KOPT-K1 (cell line): ENCODE data around the gene ATRAID.

Source experiments
- H3K27ac ChIP-seq: fragments of 200-600 bp; sonication (generic); 2 replicates; pipeline ENCODE4 v1.5.1; 2016; ENCODE audit warnings: antibody characterized with exemption, mild to moderate bottlenecking, low read depth, low read length; ENCODE audit not compliant: poor library complexity, severe bottlenecking
- H3K36me3 ChIP-seq: fragments of 200-600 bp; sonication (generic); 2 replicates; pipeline ENCODE4 v1.5.1; 2017; ENCODE audit warnings: antibody characterized with exemption, mild to moderate bottlenecking, low read length, moderate library complexity; ENCODE audit not compliant: insufficient read depth
- H3K9me3 ChIP-seq: fragments of 200-600 bp; sonication (generic); 2 replicates; pipeline ENCODE4 v1.5.1; 2017; ENCODE audit warnings: antibody characterized with exemption, low read length, mild to moderate bottlenecking; ENCODE audit not compliant: insufficient read depth, poor library complexity, severe bottlenecking

The ATRAID gene

DNA sequence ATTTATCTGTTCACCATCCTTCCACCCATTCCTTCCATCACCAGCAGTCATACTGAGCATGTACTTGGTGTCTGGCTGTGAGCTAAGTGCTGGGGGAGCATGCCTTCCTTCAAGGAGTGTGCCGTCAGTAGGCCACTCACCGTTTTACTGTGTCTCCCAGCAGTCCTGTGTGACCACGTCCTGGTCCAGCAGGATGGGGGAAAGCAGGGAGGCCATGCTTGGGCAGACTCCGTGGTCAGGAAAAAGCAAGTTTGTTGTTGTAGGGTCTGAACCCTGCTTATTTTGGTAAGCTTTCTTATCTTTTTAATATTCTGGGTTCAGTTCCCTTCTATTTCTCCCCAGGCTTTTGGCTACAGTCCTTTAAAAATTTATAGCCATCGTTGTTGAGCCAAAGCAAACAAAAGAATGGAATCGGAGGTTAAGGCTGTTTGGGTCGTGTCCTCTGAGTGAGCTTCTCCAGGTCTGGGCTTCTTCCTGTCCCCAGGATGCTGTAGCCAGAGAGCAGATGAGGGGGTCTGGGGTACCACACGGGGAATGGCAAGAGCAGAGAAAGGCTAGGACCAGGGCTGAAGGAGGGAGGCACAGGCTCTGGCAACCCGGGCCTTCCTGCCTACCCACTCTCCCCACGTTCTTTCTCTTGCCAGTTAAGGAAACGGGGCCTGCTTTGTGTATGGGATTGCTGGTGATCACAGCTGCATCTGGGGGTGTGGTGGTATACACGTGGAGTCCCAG lies 37.5 kb downstream of the ATRAID start:
- Histone ChIP-seq H3K27ac (no peak overlapping the region), H3K9me3 (no peaks in the 10 kb centered on the region), H3K36me3 (peaks cover 13% of the 10 kb centered on the region)

DNA sequence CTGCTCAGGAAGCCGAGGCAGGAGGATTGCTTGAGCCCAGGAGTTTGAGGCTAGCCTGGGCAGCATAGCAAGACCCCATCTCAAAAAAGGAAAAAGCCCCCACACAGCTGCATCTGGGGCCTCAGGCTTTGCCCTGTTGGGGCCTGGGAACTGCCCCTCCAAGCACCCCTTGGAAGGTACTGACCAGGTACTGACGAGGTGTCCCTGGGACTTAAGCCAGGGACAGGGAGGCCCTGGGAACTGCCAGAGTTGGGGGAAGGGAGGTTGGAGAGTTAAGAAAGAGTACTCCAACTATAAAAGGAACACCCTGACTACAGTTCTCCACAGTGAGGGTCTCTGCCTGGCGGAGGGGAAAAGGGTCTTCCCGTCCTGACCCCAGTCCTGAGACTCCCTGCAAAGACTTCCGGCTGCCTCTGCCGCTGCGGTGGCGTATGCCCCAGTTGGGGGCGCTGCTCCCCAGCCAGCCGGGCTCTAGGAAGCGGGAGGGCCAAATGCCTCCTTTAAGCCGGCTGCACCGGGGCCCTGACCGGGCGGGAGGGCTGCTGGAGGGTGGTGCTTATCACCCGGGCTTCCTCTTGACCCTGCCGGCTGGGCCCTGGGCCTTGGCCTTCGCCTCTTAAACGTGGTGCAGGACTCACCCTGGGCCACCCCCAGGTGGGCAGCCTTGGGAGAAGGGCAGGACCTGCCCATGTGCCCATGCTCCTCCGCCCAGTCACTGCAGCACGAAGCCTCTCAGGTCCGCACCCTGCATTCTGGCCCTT lies 38.2 kb downstream of the ATRAID start:
- H3K9me3 ChIP-seq, result no peaks in the 10 kb centered on the region
- peaks cover 6% of the 10 kb centered on the region; the same call in 1 of the 2 replicates for H3K36me3 ChIP-seq
- H3K27ac ChIP-seq, result no peak overlapping the region

DNA sequence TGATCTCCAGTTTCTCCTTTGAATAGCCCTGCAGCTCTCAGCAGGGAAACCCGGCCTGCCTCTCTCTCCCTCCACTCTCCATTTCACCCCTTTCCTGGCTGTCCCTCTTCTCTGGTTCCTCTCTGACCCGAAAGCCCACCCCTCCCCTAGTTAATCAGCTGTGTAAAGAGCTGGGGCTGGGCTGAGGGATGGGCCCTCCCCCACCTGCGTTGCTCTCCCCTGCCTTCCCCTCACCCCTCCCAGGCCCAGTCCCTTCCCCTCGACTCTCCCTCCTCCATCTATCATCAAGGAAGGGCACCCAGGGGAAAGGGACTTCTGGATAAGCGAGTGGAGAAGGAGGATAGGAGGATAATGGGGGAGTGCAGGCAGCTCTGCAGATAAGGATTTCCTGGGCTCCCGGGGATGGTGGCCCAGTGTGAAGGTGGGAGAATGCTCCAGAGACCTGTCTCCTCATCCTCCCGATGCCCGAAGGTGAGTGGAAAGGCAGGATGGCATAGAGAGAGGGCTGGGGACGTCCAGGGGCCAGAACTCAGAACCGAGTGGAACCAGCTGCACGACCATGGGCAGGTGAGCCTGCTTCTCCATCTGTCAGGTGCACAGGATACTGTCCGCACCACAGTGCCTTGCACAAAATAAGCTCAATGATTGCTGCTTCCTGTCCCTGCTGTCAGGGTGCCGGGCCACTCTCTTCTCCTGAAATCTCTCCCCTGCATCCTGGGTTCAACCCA lies 39.0 kb downstream of the ATRAID start:
- H3K36me3 ChIP-seq, result no peaks in the 10 kb centered on the region
- no peak overlapping the region for H3K27ac ChIP-seq
- no peaks in the 10 kb centered on the region for H3K9me3 ChIP-seq

DNA sequence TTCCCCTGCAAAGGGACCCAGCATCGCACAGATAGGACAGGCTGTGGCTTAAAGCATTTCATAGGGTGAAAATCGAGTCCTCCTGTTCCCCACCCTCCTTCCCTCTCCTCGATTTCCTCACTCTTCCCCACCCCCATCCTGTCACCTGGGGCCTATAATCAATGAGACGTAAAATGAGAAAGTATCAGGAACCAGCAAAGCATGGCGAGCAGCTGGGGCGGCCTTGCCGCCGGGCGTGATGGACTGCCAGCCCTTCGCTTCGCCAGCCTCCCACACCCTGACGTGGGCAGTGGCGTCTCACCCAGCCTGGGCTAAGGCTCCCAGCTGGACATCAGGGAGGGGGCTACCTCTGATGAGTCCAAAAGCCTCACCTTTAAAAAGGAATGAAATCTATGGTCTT lies 39.9 kb downstream of the ATRAID start:
- Histone ChIP-seq H3K36me3 (no peaks in the 10 kb centered on the region), H3K27ac (no peak overlapping the region), H3K9me3 (no peaks in the 10 kb centered on the region)

DNA sequence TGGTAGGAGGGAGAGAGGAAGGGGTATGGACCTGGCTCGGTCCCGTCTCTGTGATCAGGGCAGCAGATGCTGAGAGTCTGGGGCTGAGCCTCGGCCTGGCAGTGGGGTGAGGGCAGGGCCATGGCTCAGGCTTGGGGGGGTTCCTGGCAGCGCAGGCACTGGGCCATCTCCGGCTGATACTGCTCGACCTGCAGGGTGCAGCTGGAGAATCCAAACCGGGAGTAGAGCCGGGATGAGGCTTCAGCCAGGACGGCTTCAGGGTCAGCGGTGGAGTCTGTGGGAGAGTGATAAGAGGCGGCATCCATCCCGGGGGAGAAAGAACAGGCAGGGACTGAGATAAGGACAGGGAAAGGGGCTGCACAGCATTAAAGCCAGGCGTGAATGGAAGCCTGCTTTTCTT lies 43.3 kb downstream of the ATRAID start:
- H3K9me3 ChIP-seq, result no peaks in the 10 kb centered on the region
- H3K27ac ChIP-seq, result no peak overlapping the region
- no peaks in the 10 kb centered on the region for H3K36me3 ChIP-seq

DNA sequence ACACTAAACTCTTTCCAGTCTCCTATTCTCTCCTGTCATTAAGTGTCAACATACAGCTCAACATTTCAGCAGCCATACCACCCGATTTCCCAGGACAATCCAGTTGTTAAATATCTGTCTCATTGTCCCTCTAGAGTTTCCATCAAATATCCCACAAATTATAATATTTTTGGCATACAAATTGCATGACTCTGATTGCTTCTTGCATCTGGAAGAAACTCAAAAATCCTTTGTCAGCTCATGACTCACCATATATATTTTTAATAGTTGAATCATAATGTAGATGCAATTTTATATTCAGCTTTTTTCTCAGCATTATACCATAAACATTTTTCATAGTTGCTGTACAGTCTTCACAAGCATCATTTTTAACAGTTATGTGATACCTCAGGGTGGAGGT lies 43.8 kb downstream of the ATRAID start:
- H3K27ac ChIP-seq, result no peak overlapping the region
- H3K9me3 ChIP-seq, result no peaks in the 10 kb centered on the region
- no peaks in the 10 kb centered on the region for H3K36me3 ChIP-seq

DNA sequence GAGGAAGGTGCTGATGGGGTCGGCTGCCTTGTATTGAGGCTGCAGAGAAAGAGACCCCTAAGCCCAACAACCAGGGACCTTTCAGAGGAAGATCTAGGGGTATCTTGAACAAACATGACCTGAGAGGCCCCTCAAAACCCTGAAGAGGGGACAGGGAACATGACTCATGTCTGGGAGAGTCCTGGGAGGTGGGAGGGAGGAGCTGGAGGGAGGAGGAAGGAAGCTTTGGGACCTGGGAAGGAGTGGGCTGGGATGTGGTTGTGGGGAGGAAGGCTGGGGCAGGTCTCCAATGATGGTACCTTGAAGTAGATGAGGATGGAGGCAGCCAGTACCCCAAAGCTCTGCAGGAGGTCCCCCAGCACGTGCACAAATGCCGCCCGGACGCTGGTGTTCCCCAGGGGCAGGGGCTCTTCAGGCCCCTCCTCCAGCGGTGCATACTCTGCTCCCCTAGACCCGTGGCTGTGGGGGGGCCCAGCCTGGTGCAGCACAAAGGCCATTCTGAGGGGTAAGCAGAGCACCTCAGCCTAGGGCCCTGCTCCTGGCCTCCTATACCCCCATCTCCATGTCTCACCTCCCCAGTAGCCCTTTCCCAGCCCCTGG lies 45.1 kb downstream of the ATRAID start:
- no peak overlapping the region for H3K27ac ChIP-seq
- no peaks in the 10 kb centered on the region for H3K36me3 ChIP-seq
- H3K9me3 ChIP-seq, result no peaks in the 10 kb centered on the region

DNA sequence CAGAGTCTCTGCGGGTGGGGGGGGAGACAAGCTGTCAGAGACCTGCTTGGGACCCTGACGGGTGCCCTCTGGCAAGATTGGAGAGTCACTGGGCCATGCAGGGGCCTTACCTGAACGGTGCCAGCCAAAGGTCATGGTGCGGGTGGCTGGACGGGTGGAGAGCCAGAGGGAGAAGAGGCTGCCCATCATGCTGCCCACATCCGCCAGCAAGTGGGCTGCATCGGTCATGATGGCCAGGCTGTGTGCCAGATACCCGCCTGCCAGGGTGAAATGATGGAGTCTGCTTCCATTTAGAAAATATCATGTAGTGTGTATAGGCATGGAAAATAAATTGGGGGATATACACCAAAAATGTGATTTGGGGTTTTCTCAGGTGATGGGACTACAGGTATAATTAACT lies 46.2 kb downstream of the ATRAID start:
- no peaks in the 10 kb centered on the region for H3K36me3 ChIP-seq
- no peak overlapping the region for H3K27ac ChIP-seq
- no peaks in the 10 kb centered on the region for H3K9me3 ChIP-seq

DNA sequence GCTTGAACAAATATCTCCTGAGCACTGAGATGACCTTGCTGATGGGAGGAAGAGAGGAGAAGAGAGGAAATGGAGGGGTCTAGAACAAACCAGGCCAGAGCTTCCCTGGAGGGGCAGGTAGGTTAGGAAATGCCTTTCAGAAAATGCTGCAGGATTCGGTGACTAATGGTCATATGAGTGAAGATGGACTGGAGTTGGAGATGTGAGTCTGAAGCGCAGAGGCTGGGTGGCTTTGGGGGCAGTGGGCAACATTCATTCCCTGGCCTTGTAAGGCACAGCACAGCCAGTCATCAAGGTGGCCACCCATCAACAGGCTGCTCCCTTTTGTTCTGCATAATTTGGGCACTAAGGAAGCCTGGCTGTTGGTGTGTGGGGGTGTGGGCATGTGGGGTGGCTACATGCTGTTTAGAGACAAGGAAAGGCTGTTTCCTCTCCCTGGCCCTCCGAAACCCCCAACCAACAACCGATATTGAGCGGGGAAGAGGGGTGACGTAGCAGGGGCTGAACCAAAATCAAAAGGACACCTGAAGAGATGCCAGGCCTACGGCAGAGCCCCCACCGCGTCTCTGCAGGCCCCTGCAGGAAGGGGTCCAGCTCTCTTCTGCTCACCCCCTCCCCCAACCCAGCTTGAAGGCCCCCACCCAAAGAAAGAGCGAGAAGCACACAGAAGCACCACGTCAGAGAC lies 49.5 kb downstream of the ATRAID start:
- H3K36me3 ChIP-seq, result no peaks in the 10 kb centered on the region
- H3K9me3 ChIP-seq, result no peaks in the 10 kb centered on the region
- no peak overlapping the region for H3K27ac ChIP-seq

DNA sequence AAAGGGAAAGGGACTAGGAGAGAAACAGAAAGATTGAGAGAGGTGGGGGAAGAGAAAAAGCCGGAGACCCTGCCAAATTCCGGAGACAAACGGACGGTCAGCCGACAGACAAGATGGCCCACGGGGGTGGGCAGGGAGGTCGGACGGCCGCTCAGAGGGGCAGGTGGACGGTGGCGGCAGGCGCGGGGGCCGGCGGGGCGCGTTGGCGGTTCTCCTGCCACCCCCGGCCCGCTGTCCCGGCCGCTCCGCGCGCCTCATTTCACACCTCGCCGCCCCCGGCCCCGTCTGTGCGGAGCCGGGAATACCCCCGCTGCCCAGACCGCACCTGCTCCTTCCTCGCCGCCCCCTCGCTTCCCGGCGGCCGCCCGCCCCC lies 50.1 kb downstream of the ATRAID start:
- Histone ChIP-seq H3K27ac (no peak overlapping the region), H3K36me3 (no peaks in the 10 kb centered on the region), H3K9me3 (no peaks in the 10 kb centered on the region)

DNA sequence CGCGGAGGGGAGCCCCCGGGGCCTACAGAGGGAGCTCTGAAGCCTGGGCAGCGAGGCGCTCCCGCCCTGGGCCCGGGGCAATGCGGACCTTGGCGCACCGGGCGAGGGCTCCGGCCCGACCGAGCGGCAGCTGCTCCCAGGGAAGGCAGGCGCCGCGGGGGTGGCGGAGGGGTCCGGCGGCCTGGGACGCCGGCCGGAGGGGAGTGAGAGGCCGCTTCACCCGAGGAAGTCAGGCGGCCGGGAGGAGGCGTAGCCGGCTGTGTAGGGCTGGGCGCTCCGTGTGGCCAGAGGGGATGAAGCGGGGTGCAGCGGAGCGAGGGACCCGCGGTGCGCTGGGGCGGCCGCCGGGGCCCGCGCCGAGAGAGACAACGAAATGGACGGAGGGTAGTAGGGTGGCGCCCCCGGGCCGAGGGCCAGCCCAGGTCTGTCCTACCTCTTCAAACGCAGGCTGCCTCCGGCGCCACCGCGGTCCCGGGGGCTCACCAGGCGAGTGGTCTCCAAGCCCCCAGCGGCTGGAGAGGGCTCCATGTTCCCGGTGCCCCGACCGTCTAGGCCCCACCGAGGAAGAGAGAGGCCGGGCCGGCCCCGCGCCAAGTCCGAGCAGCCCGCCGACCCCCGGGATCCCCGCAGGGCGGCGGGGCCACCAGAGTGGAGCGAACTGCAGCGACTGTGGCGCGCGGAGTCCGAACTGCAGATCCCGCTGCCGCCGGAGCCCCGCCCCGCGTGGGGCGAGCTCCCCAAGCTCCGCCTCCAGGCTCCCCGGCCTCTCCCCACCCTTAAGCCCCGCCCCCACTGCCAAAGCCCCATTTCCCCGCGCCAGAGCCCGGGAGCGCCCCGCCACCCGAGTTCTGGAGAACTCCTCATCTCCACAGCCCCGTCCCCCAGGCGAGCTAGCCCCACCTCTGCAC lies 50.8 kb downstream of the ATRAID start, which contains the start of gene SLC30A3:
Gene SLC30A3, minus strand, starts transcription at position 669 of the 908 bp plus-strand sequence. Its CDS starts 141 bp downstream, at position 528.
- H3K9me3 ChIP-seq, result no peaks in the 10 kb centered on the region

DNA sequence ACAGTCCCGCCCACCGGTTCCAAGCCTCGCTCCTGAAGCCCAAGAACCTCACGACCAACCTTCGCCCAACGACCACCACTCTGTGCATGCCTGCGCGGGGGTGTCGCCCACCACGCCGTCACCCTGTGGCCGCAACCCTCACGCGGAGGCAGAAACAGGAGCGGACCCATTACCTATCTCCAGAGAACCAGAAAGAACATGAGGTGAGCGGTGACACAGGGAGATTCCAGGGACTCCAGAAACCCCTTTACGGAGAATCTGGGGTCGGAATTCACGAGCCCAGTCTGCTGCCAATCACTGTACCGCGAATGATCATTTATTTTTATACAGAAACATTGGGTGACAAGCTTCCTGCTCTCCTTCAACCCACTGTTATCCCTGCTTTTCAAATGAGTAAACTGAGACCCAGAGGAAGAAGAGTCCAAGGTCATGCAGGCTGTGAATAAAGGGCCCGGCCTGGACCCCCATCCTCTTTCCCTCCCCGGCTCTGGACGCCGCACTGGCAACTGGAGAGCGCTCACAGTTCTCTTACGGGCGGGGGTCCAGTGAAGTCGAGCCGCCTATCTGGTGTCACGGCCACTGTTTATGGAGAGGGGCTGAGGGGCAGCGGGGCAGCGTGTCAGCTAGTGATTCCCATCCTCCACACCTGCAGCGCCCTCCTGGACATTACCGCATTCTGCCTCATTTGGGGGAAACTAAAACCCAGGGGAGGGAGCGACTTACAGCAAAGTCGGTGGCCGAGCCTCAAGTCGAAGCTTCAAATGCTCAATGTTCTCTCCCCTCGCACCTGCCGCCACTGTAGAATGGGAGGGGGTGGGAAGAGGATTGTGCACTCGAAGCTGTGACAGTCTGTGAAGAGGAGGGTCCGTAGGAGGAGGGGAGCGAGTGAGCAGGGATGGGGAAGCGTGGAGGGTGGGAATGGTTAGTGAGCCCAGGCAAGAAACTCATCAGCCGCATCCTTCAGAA lies 51.7 kb downstream of the ATRAID start:
- Histone ChIP-seq H3K9me3 (no peaks in the 10 kb centered on the region), H3K36me3 (no peaks in the 10 kb centered on the region), H3K27ac (no peak overlapping the region)

More for the DNA sequence above, 50.8 kb downstream of the ATRAID start, which contains the start of gene SLC30A3:
- Histone ChIP-seq H3K27ac (no peak within 1 kb of the TSS), H3K36me3 (no peaks in the 10 kb centered on the region)

DNA sequence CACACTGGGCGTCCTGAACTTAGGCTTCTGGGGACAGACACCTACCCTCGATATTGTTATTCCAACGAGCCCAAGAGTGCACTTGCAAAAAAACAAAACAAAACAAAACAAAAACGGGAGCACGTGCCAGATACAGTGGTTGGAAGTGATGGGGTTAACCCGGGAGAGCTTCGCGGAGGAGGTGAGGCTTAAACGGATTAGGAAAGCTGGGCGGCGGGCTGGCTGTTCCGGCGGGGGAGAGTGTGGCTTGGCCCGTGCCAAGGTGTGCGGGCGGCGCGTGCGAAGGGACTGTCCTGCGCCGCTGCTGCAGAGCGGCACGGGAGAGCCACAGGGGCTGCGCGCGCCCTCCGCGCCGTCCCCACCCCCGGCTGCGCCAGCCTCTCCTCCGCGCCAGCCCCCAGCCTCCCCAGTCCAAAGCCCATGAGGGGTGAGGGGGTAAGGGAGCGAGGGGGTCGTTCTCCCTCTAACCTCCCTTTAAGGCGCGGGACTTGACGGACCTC lies 52.5 kb downstream of the ATRAID start:
- Histone ChIP-seq H3K27ac (no peak overlapping the region), H3K9me3 (no peaks in the 10 kb centered on the region), H3K36me3 (no peaks in the 10 kb centered on the region)
